Testis (tissue), 2 donors: ENCODE data around the gene METRNL.

ENCODE experiments used
- POLR2A ChIP-seq: fragments of 450-650 bp; IDR thresholded peaks from one replicate; pipeline ENCODE4 v1.6.1; 2017; ENCODE audit warnings: antibody characterized with exemption, mild to moderate bottlenecking, moderate library complexity
- TF ChIP-seq, protein P1 (sequence below), 3 experiments: fragments of 450-650 bp in 2 of 3; fragments of 200-600 bp in 1 of 3; sonication (generic) in 1 of 3; IDR thresholded peaks; one replicate each; pipeline ENCODE4 v1.5.1; 2016 to 2019; ENCODE audit warnings: antibody characterized with exemption in 3 of 3, mild to moderate bottlenecking in 2 of 3, moderate library complexity in 1 of 3

DNA sequence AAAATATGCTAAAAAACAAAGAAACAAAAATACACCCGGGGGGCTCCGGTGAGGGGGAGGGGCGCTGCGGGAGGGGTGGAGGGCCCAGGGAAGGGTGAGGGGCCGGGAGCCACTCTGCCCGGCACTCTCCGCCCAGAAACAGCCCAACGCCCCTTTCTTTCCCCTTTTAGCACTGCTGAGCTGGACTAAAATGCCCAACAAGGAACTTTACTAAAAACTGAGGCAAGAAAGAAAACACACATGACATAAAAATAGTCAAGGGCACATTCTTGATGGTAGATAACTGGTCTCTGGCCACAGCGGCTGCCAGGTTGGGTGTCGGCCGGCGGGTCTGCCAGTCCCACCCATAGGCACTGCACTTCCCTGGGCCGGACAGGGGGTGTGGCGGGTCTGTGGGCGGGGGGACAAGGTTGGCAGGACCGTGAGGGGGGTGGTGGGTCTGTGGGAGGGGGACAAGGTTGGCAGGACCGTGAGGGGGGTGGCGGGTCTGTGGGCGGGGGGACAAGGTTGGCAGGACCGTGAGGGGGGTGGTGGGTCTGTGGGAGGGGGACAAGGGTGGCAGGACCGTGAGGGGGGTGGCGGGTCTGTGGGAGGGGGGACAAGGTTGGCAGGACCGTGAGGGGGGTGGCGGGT, 20.9 kb downstream of the METRNL start:
- TF ChIP-seq, protein P1, sequence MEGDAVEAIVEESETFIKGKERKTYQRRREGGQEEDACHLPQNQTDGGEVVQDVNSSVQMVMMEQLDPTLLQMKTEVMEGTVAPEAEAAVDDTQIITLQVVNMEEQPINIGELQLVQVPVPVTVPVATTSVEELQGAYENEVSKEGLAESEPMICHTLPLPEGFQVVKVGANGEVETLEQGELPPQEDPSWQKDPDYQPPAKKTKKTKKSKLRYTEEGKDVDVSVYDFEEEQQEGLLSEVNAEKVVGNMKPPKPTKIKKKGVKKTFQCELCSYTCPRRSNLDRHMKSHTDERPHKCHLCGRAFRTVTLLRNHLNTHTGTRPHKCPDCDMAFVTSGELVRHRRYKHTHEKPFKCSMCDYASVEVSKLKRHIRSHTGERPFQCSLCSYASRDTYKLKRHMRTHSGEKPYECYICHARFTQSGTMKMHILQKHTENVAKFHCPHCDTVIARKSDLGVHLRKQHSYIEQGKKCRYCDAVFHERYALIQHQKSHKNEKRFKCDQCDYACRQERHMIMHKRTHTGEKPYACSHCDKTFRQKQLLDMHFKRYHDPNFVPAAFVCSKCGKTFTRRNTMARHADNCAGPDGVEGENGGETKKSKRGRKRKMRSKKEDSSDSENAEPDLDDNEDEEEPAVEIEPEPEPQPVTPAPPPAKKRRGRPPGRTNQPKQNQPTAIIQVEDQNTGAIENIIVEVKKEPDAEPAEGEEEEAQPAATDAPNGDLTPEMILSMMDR (IDR thresholded peaks at IDR 0.05), result no peak
- no peak for TF ChIP-seq POLR2A
